Neural cell (in vitro differentiated cells): ENCODE data around the gene OTOP3.

Source experiments
- EP300 ChIP-seq: fragments of 450-650 bp; conservative IDR thresholded peaks from 2 replicates; pipeline ENCODE4 v1.6.1; 2014; ENCODE audit warnings: antibody characterized with exemption, mild to moderate bottlenecking, moderate library complexity; ENCODE audit not compliant: poor library complexity, severe bottlenecking
- REST ChIP-seq: IDR thresholded peaks from 2 replicates; pipeline ENCODE4 v1.6.1; 2012; ENCODE audit warnings: borderline replicate concordance

GRCh38 chr17:74943808-74944522 is 8.3 kb downstream of the OTOP3 start:
- TF ChIP-seq REST (no peak), EP300 (no peak)
